ENCODE results near the gene SMYD3. TPM values are rescaled to one million over a fixed set of nuclear protein-coding genes. Genes with fewer than 3 reads are reported as not detected.

The SMYD3 gene
- total and polyA plus RNA-seq, 10 of the 15 experiments (the other 5 are each of a cell fraction or from before 2014, with no cell fraction given), result 18.3 to 54.0 (median 24.8) TPM

- TF ChIP-seq CEBPZ (IDR thresholded peaks at IDR 0.05; ENCODE audit: low read depth, low read length) (no peak), EP300 (IDR thresholded peaks at IDR 0.05; ENCODE audit: borderline replicate concordance in 1 of 2, control insufficient read depth in 1 of 2, low read depth in 2 of 2, low read length in 2 of 2) (no peak), MLLT1 (IDR thresholded peaks at IDR 0.05) (no peak)
Measured at GRCh38 chr1:246552110-246552509, 45.0 kb upstream of the SMYD3 start (continued).

GRCh38 chr1:246550402-246550801 lies 43.3 kb upstream of the SMYD3 start:
- no peaks in the 10 kb centered on the region for H3K27me3 ChIP-seq (replicated peaks in 1 of 2; ENCODE audit: control insufficient read depth in 2 of 2, insufficient read depth in 2 of 2, low read length in 1 of 2)
- no peak for ATAC-seq
- no peak overlapping the region for H2AFZ ChIP-seq (ENCODE audit: control insufficient read depth, low read depth, low read length)
- no peak overlapping the region for H3K9ac ChIP-seq (ENCODE audit: control insufficient read depth, insufficient read depth, low read length)
- no peak for FAIRE-seq
- in situ Hi-C loops (cut with MboI), result no loop called here
- no TSS peak for BruUV-seq (replicated peaks)
- DNase-seq (ENCODE audit: low read depth, low spot score), result no peak
- no peaks in the 10 kb centered on the region; the same call in 1 of the 2 replicates for H3K79me2 ChIP-seq (ENCODE audit: control insufficient read depth, insufficient read depth, low read length)
- SMC1A ChIA-PET (ENCODE audit: uncharacterized antibody, unreplicated experiment), result interaction anchor here (1.5 kb wide), 1 partner anchor 10 kb away, joined by 4 read pairs; no protein-coding TSS in a partner anchor
- no peaks in the 10 kb centered on the region for H3K9me3 ChIP-seq (replicated peaks; ENCODE audit: control insufficient read depth, insufficient read depth, low read length)
- H3K4me1 ChIP-seq (ENCODE audit: control insufficient read depth, insufficient read depth, low read length), result no peaks in the 10 kb centered on the region
- H3K4me3 ChIP-seq, result no peak overlapping the region
- CTCF ChIA-PET, result no interaction called here
- RAD21 ChIA-PET (ENCODE audit: unreplicated experiment), result no interaction called here
- POLR2A ChIA-PET, result interaction anchor here (0.6 kb wide), 2 partner anchors 36 to 734 kb away, joined by 3 to 6 read pairs; no protein-coding TSS in a partner anchor
- intact Hi-C loops (cut with micrococcal nuclease; ENCODE audit: unreplicated experiment), result no loop called here
- H3K36me3 ChIP-seq (ENCODE audit: control insufficient read depth in 2 of 2, insufficient read depth in 2 of 2, low read length in 1 of 2), result peaks cover 7 to 9% of the 10 kb centered on the region in 2 experiments
- no peak overlapping the region for H3K27ac ChIP-seq (ENCODE audit: control insufficient read depth, insufficient read depth)
- 70% methylated on average over 11 of the region's 11 CpGs for WGBS (ENCODE audit: insufficient coverage, insufficient replicate concordance, low lambda C conversion rate, missing lambda C conversion rate)
- H3K4me2 ChIP-seq (ENCODE audit: control insufficient read depth, insufficient read depth), result no peak overlapping the region
- no peaks in the 10 kb centered on the region for H4K20me1 ChIP-seq (ENCODE audit: control insufficient read depth, insufficient read depth)
- TF ChIP-seq SREBF2 (IDR thresholded peaks at IDR 0.05; ENCODE audit: low read length) (no peak), SUPT20H (IDR thresholded peaks at IDR 0.05; ENCODE audit: borderline replicate concordance, control insufficient read depth, low read depth, low read length) (no peak), PAX8 (IDR thresholded peaks at IDR 0.05) (no peak), YY1 (IDR thresholded peaks at IDR 0.05; ENCODE audit: low read depth, low read length) (no peak), CHD2 (IDR thresholded peaks at IDR 0.05; ENCODE audit: borderline replicate concordance, low read depth, low read length) (no peak), PKNOX1 (IDR thresholded peaks at IDR 0.05) (no peak), IRF5 (IDR thresholded peaks at IDR 0.05; ENCODE audit: borderline replicate concordance) (no peak), MAX (IDR thresholded peaks at IDR 0.05; ENCODE audit: low read depth, low read length) (no peak), RAD21 (IDR thresholded peaks at IDR 0.05; ENCODE audit: insufficient read depth, low read depth, low read length) (no peak), TCF3 (IDR thresholded peaks at IDR 0.05; ENCODE audit: borderline replicate concordance, insufficient read depth, low read depth, low read length) (no peak), CBX5 (IDR thresholded peaks at IDR 0.05; ENCODE audit: low read depth) (no peak), RUNX3 (IDR thresholded peaks at IDR 0.05; ENCODE audit: low read length) (no peak), KAT2A (conservative IDR thresholded peaks at IDR 0.05; ENCODE audit: control insufficient read depth, low read depth, low read length) (no peak)
